Peyer's patch (tissue), 4 donors: ENCODE data around the gene APOL1. TPM values are rescaled to one million over a fixed set of nuclear protein-coding genes. Genes with fewer than 3 reads are reported as not detected.

Experiments
- DNase-seq, 3 donors: peaks; one replicate each; pipeline ENCODE4 v3.0.0-alpha.2; 2017 to 2019
- H3K27ac ChIP-seq, 4 donors: fragments of 200-600 bp; sonication (generic); one replicate each; pipeline ENCODE4 v1.5.1; 2016 to 2019
- H3K27me3 ChIP-seq, 2 donors: fragments of 200-600 bp; sonication (generic); one replicate each; pipeline ENCODE4 v1.5.1; 2019
- H3K36me3 ChIP-seq, 3 donors: fragments of 200-600 bp; sonication (generic); one replicate each; pipeline ENCODE4 v1.5.1; 2016 to 2019
- H3K4me1 ChIP-seq, 4 donors: fragments of 200-600 bp; sonication (generic); one replicate each; pipeline ENCODE4 v1.5.1; 2016 to 2019
- H3K4me3 ChIP-seq, 4 donors: fragments of 200-600 bp; sonication (generic); 1 replicate in 3 of 4; 2 replicates in 1 of 4; pipeline ENCODE4 v1.5.1; 2016 to 2019; ENCODE audit warnings: mild to moderate bottlenecking in 1 of 4
- H3K9me3 ChIP-seq, 4 donors: fragments of 200-600 bp; sonication (generic); one replicate each; pipeline ENCODE4 v1.5.1; 2016 to 2019; ENCODE audit warnings: mild to moderate bottlenecking in 1 of 4
- POLR2A ChIP-seq, 2 donors: fragments of 450-650 bp; IDR thresholded peaks; one replicate each; pipeline ENCODE4 v1.5.1; 2017; ENCODE audit warnings: antibody characterized with exemption in 2 of 2, mild to moderate bottlenecking in 2 of 2, moderate library complexity in 2 of 2
- small RNA-seq, 2 donors: library from RNA; depleted of rRNA; stranded (forward); fragments of <200 nt; gene quantifications; one replicate each; pipeline ENCODE3, GENCODE V24; 2016
- total RNA-seq, 4 donors: library from RNA; depleted of rRNA; stranded (reverse); fragments of >200 nt; gene quantifications; one replicate each; pipeline ENCODE4 v1.1.0, GENCODE V29; 2016
- TF ChIP-seq, protein P1 (sequence below), 6 experiments: fragments of 450-650 bp in 4 of 6; fragments of 200-600 bp in 2 of 6; sonication (generic) in 1 of 6; IDR thresholded peaks; one replicate each; pipeline ENCODE4 v1.5.1; 2017 to 2019; ENCODE audit warnings: antibody characterized with exemption in 6 of 6, mild to moderate bottlenecking in 3 of 6, moderate library complexity in 1 of 6

Gene APOL1
- total RNA-seq, 4 donors from 2014 or later = 12.2 to 23.9 (median 19.8) TPM

DNA sequence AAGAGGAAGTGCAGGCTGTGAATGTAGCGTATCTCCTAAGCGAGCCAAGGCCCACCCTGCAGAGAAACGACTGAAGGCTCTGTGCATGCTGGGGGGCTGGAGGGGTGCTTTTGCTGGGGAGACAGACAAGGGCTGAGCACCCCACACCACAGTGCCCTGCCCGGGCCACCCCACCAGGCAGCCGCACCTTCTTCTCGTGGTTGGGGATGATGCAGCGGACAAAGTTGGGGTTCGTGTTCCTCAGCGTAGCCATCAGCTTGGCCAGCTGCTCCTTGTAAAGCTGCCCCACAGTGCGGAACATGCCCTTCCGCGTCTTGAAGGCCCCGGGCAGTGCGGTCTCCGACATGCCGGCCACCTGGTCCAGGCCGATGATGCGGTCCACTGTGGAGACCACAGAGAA, 53.3 kb downstream of the APOL1 start:
- H3K4me3 ChIP-seq = no peak overlapping the region
- peaks cover 0 to 14% (median 0%) of the 10 kb centered on the region in 4 donors for H3K4me1 ChIP-seq
- peak overlapping the region in 2 of 4 donors; percentile 11 to 18 for H3K27ac ChIP-seq
- H3K9me3 ChIP-seq = no peaks in the 10 kb centered on the region
- DNase-seq = no peak
- no peak for TF ChIP-seq POLR2A (IDR thresholded peaks at IDR 0.05)
- TF ChIP-seq, protein P1, sequence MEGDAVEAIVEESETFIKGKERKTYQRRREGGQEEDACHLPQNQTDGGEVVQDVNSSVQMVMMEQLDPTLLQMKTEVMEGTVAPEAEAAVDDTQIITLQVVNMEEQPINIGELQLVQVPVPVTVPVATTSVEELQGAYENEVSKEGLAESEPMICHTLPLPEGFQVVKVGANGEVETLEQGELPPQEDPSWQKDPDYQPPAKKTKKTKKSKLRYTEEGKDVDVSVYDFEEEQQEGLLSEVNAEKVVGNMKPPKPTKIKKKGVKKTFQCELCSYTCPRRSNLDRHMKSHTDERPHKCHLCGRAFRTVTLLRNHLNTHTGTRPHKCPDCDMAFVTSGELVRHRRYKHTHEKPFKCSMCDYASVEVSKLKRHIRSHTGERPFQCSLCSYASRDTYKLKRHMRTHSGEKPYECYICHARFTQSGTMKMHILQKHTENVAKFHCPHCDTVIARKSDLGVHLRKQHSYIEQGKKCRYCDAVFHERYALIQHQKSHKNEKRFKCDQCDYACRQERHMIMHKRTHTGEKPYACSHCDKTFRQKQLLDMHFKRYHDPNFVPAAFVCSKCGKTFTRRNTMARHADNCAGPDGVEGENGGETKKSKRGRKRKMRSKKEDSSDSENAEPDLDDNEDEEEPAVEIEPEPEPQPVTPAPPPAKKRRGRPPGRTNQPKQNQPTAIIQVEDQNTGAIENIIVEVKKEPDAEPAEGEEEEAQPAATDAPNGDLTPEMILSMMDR (IDR thresholded peaks at IDR 0.05) = no peak
- H3K27me3 ChIP-seq = no peaks in the 10 kb centered on the region
- H3K36me3 ChIP-seq = peaks cover 0 to 97% (median 0%) of the 10 kb centered on the region in 3 donors

- peaks cover 0 to 14% (median 0%) of the 10 kb centered on the region in 4 donors for H3K4me1 ChIP-seq
- H3K36me3 ChIP-seq = peaks cover 0 to 98% (median 3%) of the 10 kb centered on the region in 3 donors
- H3K27ac ChIP-seq = no peak overlapping the region
- H3K27me3 ChIP-seq = no peaks in the 10 kb centered on the region
- TF ChIP-seq, protein P1 (IDR thresholded peaks at IDR 0.05) = no peak
- TF ChIP-seq POLR2A (IDR thresholded peaks at IDR 0.05) = no peak
- no peaks in the 10 kb centered on the region for H3K9me3 ChIP-seq
- no peak for DNase-seq
- H3K4me3 ChIP-seq = no peak overlapping the region
Measured at GRCh38 chr22:36308880-36309279, 55.9 kb downstream of the APOL1 start.

DNA sequence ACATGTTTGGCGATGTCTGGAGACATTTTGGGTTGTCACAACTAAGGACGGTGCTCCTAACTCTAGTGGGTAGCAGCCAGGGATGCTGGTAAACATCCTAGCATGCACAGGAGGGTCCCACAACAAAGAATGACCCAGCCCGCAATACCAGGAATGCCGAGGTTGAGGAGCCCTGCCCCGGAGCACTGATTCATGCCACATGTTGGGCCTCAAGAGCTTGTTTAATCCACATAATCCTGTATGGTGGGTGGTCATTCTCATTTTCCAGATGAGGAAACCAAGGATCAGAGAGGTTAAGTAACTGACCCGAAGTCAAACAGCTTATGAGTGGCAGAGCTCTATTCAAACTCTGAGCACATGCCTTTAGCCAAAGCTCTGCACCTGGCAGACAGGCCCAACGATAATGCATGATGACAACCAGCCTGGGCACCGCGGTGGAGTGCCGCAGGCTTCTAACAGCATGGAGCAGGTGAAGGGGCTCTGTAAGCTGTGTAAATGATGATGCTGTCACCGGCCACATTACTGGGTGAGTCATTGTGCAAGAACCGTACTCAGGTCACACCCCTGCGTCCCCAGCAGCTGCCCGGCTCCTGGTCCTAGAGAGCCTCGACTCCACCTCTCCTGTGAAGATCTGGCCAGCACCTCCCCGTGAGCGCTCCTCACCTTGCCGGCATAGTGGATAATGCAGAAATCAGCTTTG, 58.6 kb downstream of the APOL1 start:
- peaks cover 0 to 100% (median 3%) of the 10 kb centered on the region in 3 donors for H3K36me3 ChIP-seq
- no peaks in the 10 kb centered on the region for H3K4me1 ChIP-seq
- TF ChIP-seq, protein P1 (IDR thresholded peaks at IDR 0.05) = no peak
- TF ChIP-seq POLR2A (IDR thresholded peaks at IDR 0.05) = no peak
- H3K9me3 ChIP-seq = no peaks in the 10 kb centered on the region
- no peak overlapping the region for H3K27ac ChIP-seq
- no peak overlapping the region for H3K4me3 ChIP-seq
- no peak for DNase-seq
- H3K27me3 ChIP-seq = no peaks in the 10 kb centered on the region

DNA sequence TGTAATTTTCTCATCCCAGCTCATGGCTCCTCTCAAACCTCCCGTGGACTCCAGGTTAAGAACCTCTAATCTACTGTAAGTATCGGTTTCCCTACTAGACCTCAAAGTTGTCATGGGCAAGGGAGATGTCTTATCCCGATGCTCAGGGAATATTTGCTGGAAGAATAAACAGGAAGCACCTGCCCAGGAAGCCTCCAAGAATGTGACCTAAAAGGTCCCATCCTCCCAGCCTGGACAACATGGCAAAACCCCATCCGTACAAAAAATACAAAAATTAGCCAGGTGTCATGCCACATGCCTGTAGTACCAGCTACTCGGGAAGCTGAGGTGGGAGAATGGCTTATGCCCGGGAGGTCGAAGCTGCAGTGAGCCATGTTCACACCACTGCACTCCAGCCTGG, 62.4 kb downstream of the APOL1 start:
- DNase-seq = no peak
- no peaks in the 10 kb centered on the region for H3K4me1 ChIP-seq
- no peaks in the 10 kb centered on the region for H3K27me3 ChIP-seq
- peaks cover 0 to 100% (median 5%) of the 10 kb centered on the region in 3 donors for H3K36me3 ChIP-seq
- H3K4me3 ChIP-seq = no peak overlapping the region
- H3K9me3 ChIP-seq = no peaks in the 10 kb centered on the region
- TF ChIP-seq, protein P1 (IDR thresholded peaks at IDR 0.05) = no peak
- no peak for TF ChIP-seq POLR2A (IDR thresholded peaks at IDR 0.05)
- no peak overlapping the region for H3K27ac ChIP-seq

GRCh38 chr22:36316419-36316818, 63.5 kb downstream of the APOL1 start:
- no peak overlapping the region for H3K27ac ChIP-seq
- H3K4me3 ChIP-seq = no peak overlapping the region
- no peaks in the 10 kb centered on the region for H3K27me3 ChIP-seq
- no peak for TF ChIP-seq POLR2A (IDR thresholded peaks at IDR 0.05)
- TF ChIP-seq, protein P1 (IDR thresholded peaks at IDR 0.05) = no peak
- DNase-seq = no peak
- no peaks in the 10 kb centered on the region for H3K4me1 ChIP-seq
- no peaks in the 10 kb centered on the region for H3K9me3 ChIP-seq
- peaks cover 0 to 100% (median 5%) of the 10 kb centered on the region in 3 donors for H3K36me3 ChIP-seq

Small RNAs within 50 kb of the gene (small RNA-seq; reads per million reads assigned to genes)
- gene MIR6819 = 0 to 0.19 reads per million in 2 donors

Other genes starting within 250 kb of the APOL1 start
- 10 to 100 TPM; 39.4 to 80.0 (median 52.9) TPM for gene RBFOX2, start 224.3 kb upstream of the APOL1 start, total RNA-seq
- 10 to 100 TPM; 14.8 to 98.2 (median 16.5) TPM for gene APOL3, start 92.4 kb upstream of the APOL1 start, total RNA-seq
- gene APOL4, start 51.3 kb upstream of the APOL1 start, total RNA-seq = 1 to 10 TPM in 2 of 4 donors, under 1 TPM in 1, not detected in 1; 0.35 to 3.3 (median 2.5) TPM
- gene APOL2, start 13.6 kb upstream of the APOL1 start, total RNA-seq = 10 to 100 TPM; 48.7 to 55.2 (median 52.3) TPM
- gene MYH9, start 134.8 kb downstream of the APOL1 start, total RNA-seq = 100 to 1,000 TPM; 337 to 553 (median 433) TPM
- 100 to 1,000 TPM in 1 of 4 donors, 10 to 100 TPM in 3; 75.7 to 116 (median 92.9) TPM for gene TXN2, start 228.5 kb downstream of the APOL1 start, total RNA-seq